ENCODE data around the gene TEX2. TPM values are rescaled to one million over a fixed set of nuclear protein-coding genes. Genes with fewer than 3 reads are reported as not detected.

Gene TEX2
- total and polyA plus RNA-seq, 9 of the 15 experiments (the other 6 are each of a cell fraction or from before 2014, with no cell fraction given), result 4.1 to 27.6 (median 19.3) TPM

GRCh38 chr17:64129515-64129764 lies 133.6 kb downstream of the TEX2 start (continued):
- TF ChIP-seq CEBPZ (IDR thresholded peaks at IDR 0.05; ENCODE audit: borderline replicate concordance, low read depth, low read length) (no peak), ZNF311 (CRISPR knock-in tag; IDR thresholded peaks at IDR 0.05) (no peak), NFIC (IDR thresholded peaks at IDR 0.05) (no peak), BRD9 (IDR thresholded peaks at IDR 0.05; ENCODE audit: low read depth, partially characterized antibody) (no peak), ZNF324 (CRISPR knock-in tag; IDR thresholded peaks at IDR 0.05) (no peak), PML (IDR thresholded peaks at IDR 0.05; ENCODE audit: low read length) (no peak), SRSF3 (IDR thresholded peaks at IDR 0.05; ENCODE audit: insufficient read depth, low read length) (0 out of 2 replicates have a peak, but pooled peaks have one; percentile 33), IFI16 (CRISPR knock-in tag; IDR thresholded peaks at IDR 0.05) (no peak), MCM3 (IDR thresholded peaks at IDR 0.05) (no peak), NR2F6 (CRISPR knock-in tag; IDR thresholded peaks at IDR 0.05) (no peak), NR1H2 (CRISPR knock-in tag; IDR thresholded peaks at IDR 0.05) (peak; percentile 22; the same call in 1 of the 2 replicates)
